Neutrophil (primary cell): ENCODE results near the gene ZFAND3.

ENCODE experiments used
- H3K27ac ChIP-seq: fragments of 200-600 bp; sonication (generic); 2 replicates; pipeline ENCODE4 v1.5.1; 2016; ENCODE audit warnings: mild to moderate bottlenecking, moderate library complexity
- H3K27me3 ChIP-seq: fragments of 200-600 bp; sonication (generic); 2 replicates; pipeline ENCODE4 v1.6.0; 2016; ENCODE audit warnings: mild to moderate bottlenecking
- H3K36me3 ChIP-seq: fragments of 200-600 bp; sonication (generic); 2 replicates; pipeline ENCODE4 v1.5.1; 2017
- H3K4me1 ChIP-seq, 2 experiments: fragments of 200-600 bp in 1 of 2; sonication (generic) in 1 of 2; 1 replicate in 1 of 2; 2 replicates in 1 of 2; pipeline versions ENCODE4 v1.5.1 to v1.6.1; 2013 to 2016; ENCODE audit warnings: low read depth in 1 of 2, low read length in 1 of 2, mild to moderate bottlenecking in 1 of 2, moderate library complexity in 1 of 2; ENCODE audit not compliant: control insufficient read depth in 1 of 2, insufficient read depth in 1 of 2
- H3K4me3 ChIP-seq, 2 experiments: fragments of 200-600 bp in 1 of 2; sonication (generic) in 1 of 2; 1 replicate in 1 of 2; 2 replicates in 1 of 2; pipeline ENCODE4 v1.5.1; 2013 to 2016; ENCODE audit warnings: low read depth in 1 of 2, low read length in 1 of 2, mild to moderate bottlenecking in 1 of 2, moderate library complexity in 1 of 2
- H3K9me3 ChIP-seq: fragments of 200-600 bp; sonication (generic); 2 replicates; pipeline ENCODE4 v1.5.1; 2016
- TF ChIP-seq, protein P1 (sequence below): fragments of 200-600 bp; sonication (generic); IDR thresholded peaks from 2 replicates; pipeline ENCODE4 v1.5.1; 2016; ENCODE audit warnings: antibody characterized with exemption

The ZFAND3 gene

DNA sequence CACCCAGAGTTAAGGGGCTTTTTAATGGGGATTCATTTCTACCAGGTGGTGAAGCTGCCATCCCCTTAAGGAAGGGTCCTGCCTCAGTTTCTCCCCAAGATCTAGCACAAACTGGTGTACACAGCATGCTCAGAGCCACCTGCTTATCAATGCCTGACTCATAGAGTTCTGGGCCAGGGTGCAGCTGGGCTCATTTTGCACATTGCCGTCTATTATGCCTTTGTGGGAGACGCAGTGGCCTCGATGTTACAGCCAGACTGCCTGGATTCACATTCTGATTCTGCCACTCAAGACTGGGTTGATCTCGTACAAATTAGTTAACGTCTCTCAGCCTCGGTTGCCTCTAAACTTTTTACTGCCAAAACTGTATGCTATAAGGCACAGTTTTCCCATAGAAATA is 365.7 kb downstream of the ZFAND3 start:
- H3K4me3 ChIP-seq: no peak overlapping the region
- no peaks in the 10 kb centered on the region for H3K9me3 ChIP-seq
- H3K36me3 ChIP-seq: no peaks in the 10 kb centered on the region
- H3K27ac ChIP-seq: no peak overlapping the region
- no peaks in the 10 kb centered on the region for H3K27me3 ChIP-seq
- H3K4me1 ChIP-seq: no peaks in the 10 kb centered on the region
- TF ChIP-seq, protein P1, sequence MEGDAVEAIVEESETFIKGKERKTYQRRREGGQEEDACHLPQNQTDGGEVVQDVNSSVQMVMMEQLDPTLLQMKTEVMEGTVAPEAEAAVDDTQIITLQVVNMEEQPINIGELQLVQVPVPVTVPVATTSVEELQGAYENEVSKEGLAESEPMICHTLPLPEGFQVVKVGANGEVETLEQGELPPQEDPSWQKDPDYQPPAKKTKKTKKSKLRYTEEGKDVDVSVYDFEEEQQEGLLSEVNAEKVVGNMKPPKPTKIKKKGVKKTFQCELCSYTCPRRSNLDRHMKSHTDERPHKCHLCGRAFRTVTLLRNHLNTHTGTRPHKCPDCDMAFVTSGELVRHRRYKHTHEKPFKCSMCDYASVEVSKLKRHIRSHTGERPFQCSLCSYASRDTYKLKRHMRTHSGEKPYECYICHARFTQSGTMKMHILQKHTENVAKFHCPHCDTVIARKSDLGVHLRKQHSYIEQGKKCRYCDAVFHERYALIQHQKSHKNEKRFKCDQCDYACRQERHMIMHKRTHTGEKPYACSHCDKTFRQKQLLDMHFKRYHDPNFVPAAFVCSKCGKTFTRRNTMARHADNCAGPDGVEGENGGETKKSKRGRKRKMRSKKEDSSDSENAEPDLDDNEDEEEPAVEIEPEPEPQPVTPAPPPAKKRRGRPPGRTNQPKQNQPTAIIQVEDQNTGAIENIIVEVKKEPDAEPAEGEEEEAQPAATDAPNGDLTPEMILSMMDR: no peak

DNA sequence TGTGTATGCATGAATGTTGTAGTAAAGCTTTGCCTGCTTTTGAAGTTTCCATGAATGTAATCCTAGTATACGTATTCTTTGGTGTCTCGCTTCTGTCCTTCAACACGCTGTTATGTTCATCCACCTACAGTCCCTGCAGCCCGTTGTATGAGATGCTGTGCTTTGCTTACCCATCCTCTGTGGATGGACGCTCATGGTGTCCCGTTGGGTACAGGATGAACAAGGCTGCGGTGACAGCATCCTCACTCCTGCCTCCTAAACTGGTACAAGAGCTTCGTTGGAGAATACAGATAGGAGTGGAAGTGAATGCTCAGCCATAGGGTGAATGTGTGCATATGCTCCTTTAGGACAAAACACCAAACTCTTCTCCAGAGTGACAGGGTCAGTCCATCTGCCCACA is 366.2 kb downstream of the ZFAND3 start:
- Histone ChIP-seq H3K4me3 (no peak overlapping the region), H3K36me3 (no peaks in the 10 kb centered on the region), H3K27me3 (no peaks in the 10 kb centered on the region), H3K4me1 (no peaks in the 10 kb centered on the region), H3K27ac (no peak overlapping the region), H3K9me3 (no peaks in the 10 kb centered on the region)
- TF ChIP-seq, protein P1: no peak

DNA sequence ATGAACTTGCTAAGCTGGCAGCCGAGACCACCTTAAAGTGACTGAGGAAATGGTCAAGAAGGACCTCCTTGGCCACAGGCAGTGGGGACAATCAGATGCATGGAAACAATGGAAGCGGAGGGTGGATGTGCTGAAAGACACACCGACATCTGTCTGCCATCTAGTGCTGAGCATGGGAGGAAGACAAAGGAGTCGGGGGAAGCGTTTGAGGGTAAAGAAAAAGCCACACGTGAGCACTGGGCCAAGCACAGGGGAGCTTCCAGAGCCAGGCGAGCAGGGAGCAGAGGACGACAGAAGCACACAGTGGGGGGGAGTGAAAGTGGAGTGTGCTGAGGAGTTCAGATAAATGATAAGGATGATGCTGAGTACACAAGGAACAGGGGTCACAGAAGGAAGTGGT is 367.8 kb downstream of the ZFAND3 start:
- H3K27ac ChIP-seq: no peak overlapping the region
- H3K36me3 ChIP-seq: no peaks in the 10 kb centered on the region
- no peaks in the 10 kb centered on the region for H3K4me1 ChIP-seq
- TF ChIP-seq, protein P1: no peak
- H3K9me3 ChIP-seq: no peaks in the 10 kb centered on the region
- no peaks in the 10 kb centered on the region for H3K27me3 ChIP-seq
- no peak overlapping the region for H3K4me3 ChIP-seq

DNA sequence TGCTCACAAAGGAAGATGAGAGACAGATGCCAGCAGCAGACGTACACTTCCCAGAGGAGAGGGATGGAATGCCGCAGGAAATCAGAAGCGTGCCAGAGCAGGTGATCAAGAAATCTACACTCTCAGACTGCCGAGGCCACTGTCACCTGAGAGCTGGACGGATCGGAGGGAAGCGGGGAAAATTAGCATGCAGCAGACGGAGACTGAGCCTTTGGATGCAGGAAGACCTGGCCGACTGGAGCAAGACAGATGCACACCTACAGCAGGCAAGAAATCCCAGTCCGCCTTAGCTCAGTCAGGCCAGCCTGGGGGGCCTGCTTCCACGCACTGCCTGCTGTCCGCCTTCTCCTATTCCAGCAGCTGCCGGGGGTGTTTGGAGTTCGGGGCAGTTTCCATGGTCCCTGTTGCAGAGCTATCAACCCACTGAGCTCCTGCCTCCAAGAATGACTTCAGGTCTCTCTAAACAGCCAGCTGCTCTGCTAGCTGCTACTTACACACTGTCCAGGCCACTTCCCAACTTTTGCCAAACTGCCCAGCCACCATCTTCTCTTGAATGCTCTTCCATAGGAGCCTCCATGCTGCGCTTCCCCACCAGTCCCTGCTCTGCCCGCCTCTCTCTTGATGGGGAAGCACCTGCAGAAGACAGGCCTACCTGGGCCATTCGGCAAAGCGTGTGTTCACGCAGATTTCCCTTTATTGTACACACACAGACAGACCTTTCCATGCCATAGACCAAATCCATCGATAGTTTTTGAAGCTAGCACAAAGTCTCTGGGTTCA is 368.5 kb downstream of the ZFAND3 start:
- no peak overlapping the region for H3K27ac ChIP-seq
- no peaks in the 10 kb centered on the region for H3K36me3 ChIP-seq
- no peak overlapping the region for H3K4me3 ChIP-seq
- H3K4me1 ChIP-seq: no peaks in the 10 kb centered on the region
- no peaks in the 10 kb centered on the region for H3K27me3 ChIP-seq
- TF ChIP-seq, protein P1: no peak
- no peaks in the 10 kb centered on the region for H3K9me3 ChIP-seq

GRCh38 chr6:38188677-38189335 is 369.3 kb downstream of the ZFAND3 start:
- Histone ChIP-seq H3K36me3 (no peaks in the 10 kb centered on the region), H3K4me3 (no peak overlapping the region), H3K9me3 (no peaks in the 10 kb centered on the region), H3K27ac (no peak overlapping the region), H3K4me1 (no peaks in the 10 kb centered on the region), H3K27me3 (no peaks in the 10 kb centered on the region)
- TF ChIP-seq, protein P1: no peak
